GM12873 (cell line): ENCODE results near the gene ETV6.

Experiments used
- CTCF ChIP-seq: IDR thresholded peaks from 2 replicates; pipeline ENCODE4 v1.5.1; 2012; ENCODE audit warnings: low read depth, mild to moderate bottlenecking, moderate library complexity, low read length, control low read depth; ENCODE audit not compliant: insufficient read depth; ENCODE audit errors: missing control alignments

The ETV6 gene

GRCh38 chr12:11875414-11875935 is 226.0 kb downstream of the ETV6 start:
- no peak for TF ChIP-seq CTCF

- no peak for TF ChIP-seq CTCF
These were observed 226.8 kb downstream of the ETV6 start for GRCh38 chr12:11876307-11876706.

GRCh38 chr12:11877102-11877826 is 227.8 kb downstream of the ETV6 start:
- TF ChIP-seq CTCF, result no peak

GRCh38 chr12:11877869-11878780 is 228.7 kb downstream of the ETV6 start:
- no peak for TF ChIP-seq CTCF

- TF ChIP-seq CTCF, result no peak
These were observed 229.8 kb downstream of the ETV6 start for GRCh38 chr12:11879306-11879705.

GRCh38 chr12:11880381-11880780 is 230.9 kb downstream of the ETV6 start:
- TF ChIP-seq CTCF, result no peak

GRCh38 chr12:11881835-11882234 is 232.4 kb downstream of the ETV6 start:
- no peak for TF ChIP-seq CTCF
